Calu3 (cell line): ENCODE results near the gene LYRM7. TPM values are rescaled to one million over a fixed set of nuclear protein-coding genes. Genes with fewer than 3 reads are reported as not detected.

ENCODE experiments used
- BruUV-seq: library from RNA; stranded (reverse); fragments of 400-500 nt; replicated peaks from 2 replicates; lab custom pipeline; 2021; lab: Mats Ljungman, UMichigan
- CTCF ChIA-PET: fragments of 300-600 bp; sonication (Branson Sonifier 250); formaldehyde crosslinking; loops from one replicate; lab custom pipeline; 2022; ENCODE audit warnings: antibody characterized with exemption; lab: Charles Lee
- DNase-seq: peaks from one replicate; pipeline ENCODE4 v3.0.0; 2022
- H3K27ac Mint-ChIP-seq: one replicate; pipeline ENCODE4 v1.8.0; 2022; ENCODE audit warnings: mixed read lengths; ENCODE audit not compliant: unreplicated experiment
- H3K27me3 Mint-ChIP-seq: one replicate; pipeline ENCODE4 v1.8.0; 2022; ENCODE audit warnings: mixed read lengths; ENCODE audit not compliant: unreplicated experiment
- H3K36me3 Mint-ChIP-seq: one replicate; pipeline ENCODE4 v1.8.0; 2022; ENCODE audit warnings: mild to moderate bottlenecking, moderate library complexity, mixed read lengths; ENCODE audit not compliant: insufficient read depth, unreplicated experiment
- H3K4me1 Mint-ChIP-seq: one replicate; pipeline ENCODE4 v1.8.0; 2022; ENCODE audit warnings: mild to moderate bottlenecking, low read depth, mixed read lengths; ENCODE audit not compliant: unreplicated experiment
- H3K4me3 Mint-ChIP-seq: one replicate; pipeline ENCODE4 v1.8.0; 2022; ENCODE audit warnings: mild to moderate bottlenecking, low read depth, moderate library complexity, mixed read lengths; ENCODE audit not compliant: unreplicated experiment
- H3K9me3 Mint-ChIP-seq: one replicate; pipeline ENCODE4 v1.8.0; 2022; ENCODE audit warnings: low read depth, mixed read lengths; ENCODE audit not compliant: unreplicated experiment
- CTCF ChIP-seq: fragments of 200-600 bp; IDR thresholded peaks from one replicate; pipeline ENCODE4 v1.8.0; 2022; ENCODE audit warnings: antibody characterized with exemption; ENCODE audit not compliant: unreplicated experiment
- intact Hi-C: fragments of 100-400 bp; cut with micrococcal nuclease; formaldehyde crosslinking; loops from one replicate; pipeline ENCODE4 v1.10.0; 2022; ENCODE audit not compliant: unreplicated experiment
- total RNA-seq: library from RNA; stranded (reverse); gene quantifications from 2 replicates; pipeline ENCODE4 v1.2.3, GENCODE V29; 2022

LYRM7 gene
- total RNA-seq, 1 experiment from 2014 or later, result 12.6 TPM

GRCh38 chr5:131223751-131224386 is 53.1 kb downstream of the LYRM7 start:
- intact Hi-C loops, result no loop called here
- TF ChIP-seq CTCF, result no peak
- no TSS peak for BruUV-seq
- CTCF ChIA-PET, result no interaction called here
- no peaks in the 10 kb centered on the region for H3K4me1 Mint-ChIP-seq
- no peak overlapping the region for H3K4me3 Mint-ChIP-seq
- no peak overlapping the region for H3K27ac Mint-ChIP-seq
- no peak for DNase-seq
- no peaks in the 10 kb centered on the region for H3K9me3 Mint-ChIP-seq
- H3K27me3 Mint-ChIP-seq, result no peaks in the 10 kb centered on the region
- H3K36me3 Mint-ChIP-seq, result no peaks in the 10 kb centered on the region

DNA sequence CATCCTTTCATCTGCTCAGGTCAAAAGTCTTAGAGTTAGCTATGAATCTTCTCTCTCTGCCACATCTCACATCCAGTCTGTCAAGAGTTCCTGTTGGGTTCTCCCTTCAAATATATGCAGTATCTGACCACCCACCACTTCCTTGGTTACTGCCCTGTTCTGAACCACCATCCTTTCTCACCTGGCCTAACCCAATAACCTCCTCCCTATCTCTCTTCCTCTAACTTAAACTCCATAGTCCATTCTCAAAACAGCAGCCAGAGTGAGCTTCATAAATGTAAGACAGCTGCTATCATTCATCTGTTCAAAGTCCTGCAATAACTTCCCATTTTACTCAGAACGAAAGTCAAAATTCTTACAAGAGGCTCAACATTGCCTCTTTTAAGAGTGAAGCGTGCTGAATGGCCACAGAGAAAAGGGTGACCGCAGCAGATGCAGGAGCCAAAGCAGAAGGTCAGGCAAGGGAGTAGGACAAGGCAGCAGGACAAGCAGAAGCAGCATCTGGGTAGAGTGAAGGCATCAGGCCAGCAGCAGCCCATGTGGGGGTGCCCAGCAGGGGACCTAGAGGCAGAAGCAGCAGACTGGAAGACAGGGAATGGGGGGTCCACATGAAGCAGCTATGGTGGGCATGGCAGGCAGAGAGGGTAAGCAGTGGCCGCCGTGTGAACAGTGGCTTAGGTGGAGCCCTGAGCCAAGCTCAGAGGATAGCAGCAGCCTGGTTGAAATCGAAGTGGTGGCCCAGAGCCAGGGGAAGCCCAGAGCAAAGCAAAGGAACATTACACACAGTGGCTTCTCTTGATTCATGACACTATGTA is 53.9 kb downstream of the LYRM7 start:
- Mint-ChIP-seq H3K27me3 (no peaks in the 10 kb centered on the region), H3K36me3 (no peaks in the 10 kb centered on the region), H3K4me3 (no peak overlapping the region), H3K27ac (no peak overlapping the region), H3K4me1 (no peaks in the 10 kb centered on the region), H3K9me3 (no peaks in the 10 kb centered on the region)
- CTCF ChIA-PET, result no interaction called here
- TF ChIP-seq CTCF, result no peak
- no peak for DNase-seq
- BruUV-seq, result no TSS peak
- intact Hi-C loops, result no loop called here

GRCh38 chr5:131225282-131225974 is 54.7 kb downstream of the LYRM7 start:
- Mint-ChIP-seq H3K27ac (no peak overlapping the region), H3K4me3 (no peak overlapping the region), H3K36me3 (no peaks in the 10 kb centered on the region), H3K27me3 (no peaks in the 10 kb centered on the region), H3K9me3 (no peaks in the 10 kb centered on the region), H3K4me1 (no peaks in the 10 kb centered on the region)
- intact Hi-C loops, result no loop called here
- CTCF ChIA-PET, result no interaction called here
- no peak for TF ChIP-seq CTCF
- no peak for DNase-seq
- no TSS peak for BruUV-seq

GRCh38 chr5:131226899-131227298 is 56.2 kb downstream of the LYRM7 start:
- CTCF ChIA-PET, result no interaction called here
- Mint-ChIP-seq H3K27me3 (no peaks in the 10 kb centered on the region), H3K36me3 (no peaks in the 10 kb centered on the region), H3K27ac (no peak overlapping the region), H3K4me3 (no peak overlapping the region), H3K9me3 (no peaks in the 10 kb centered on the region), H3K4me1 (no peaks in the 10 kb centered on the region)
- no TSS peak for BruUV-seq
- no peak for DNase-seq
- no peak for TF ChIP-seq CTCF
- intact Hi-C loops, result no loop called here
